ENCODE measurements around the gene IFNA21.

DNA sequence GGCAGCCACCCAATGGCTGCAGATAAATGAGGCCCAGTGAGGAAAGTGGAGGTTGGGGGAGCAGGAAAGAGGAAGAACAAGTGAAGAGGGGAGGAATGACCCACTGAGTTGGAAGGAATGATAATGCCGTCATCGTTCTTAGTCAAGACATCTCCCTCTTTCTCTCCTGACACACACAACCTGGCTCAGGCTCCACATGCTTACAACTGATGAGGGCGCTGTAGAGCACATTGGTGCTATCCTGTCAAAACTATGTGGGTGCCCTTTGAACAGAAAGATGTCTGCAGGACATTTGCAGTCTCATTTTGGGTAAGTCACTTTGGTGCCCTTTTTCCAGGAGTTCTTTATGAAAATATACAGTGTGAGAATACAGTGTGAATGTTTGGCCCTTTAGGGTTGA, 30.7 kb downstream of the IFNA21 start:
- TF ChIP-seq POLR2A (IDR thresholded peaks at IDR 0.05; ENCODE audit: low read depth, low read length) (no peak), TAF1 (IDR thresholded peaks at IDR 0.05; ENCODE audit: borderline replicate concordance, low read depth, low read length) (no peak)
